HCT116 (cell line): ENCODE results near the gene LDAH. TPM values are rescaled to one million over a fixed set of nuclear protein-coding genes. Genes with fewer than 3 reads are reported as not detected.

Experiments used
- ATAC-seq: fragments of 200-7000 bp; cut with Tn5 transposase; 2 replicates; pipeline ENCODE4 v1.9.1; 2020; ENCODE audit warnings: mild to moderate bottlenecking, moderate library complexity
- BruUV-seq: library from RNA; stranded (reverse); fragments of 400-500 nt; replicated peaks from 2 replicates; lab custom pipeline; 2021; lab: Mats Ljungman, UMichigan
- CTCF ChIA-PET: fragments of 300-600 bp; sonication (Branson Sonifier 250); formaldehyde crosslinking; loops from one replicate; lab custom pipeline; 2021; ENCODE audit warnings: antibody characterized with exemption; lab: Charles Lee
- POLR2A ChIA-PET: fragments of 300-600, 350-600 bp; sonication (Branson Sonifier 250); formaldehyde crosslinking; loops from one replicate; lab custom pipeline; 2021; ENCODE audit warnings: antibody characterized with exemption; lab: Charles Lee
- RAD21 ChIA-PET, 2 experiments: fragments of 300-600 bp; sonication (Branson Sonifier 250); formaldehyde crosslinking; loops; one replicate each; lab custom pipeline; 2023; ENCODE audit warnings: low total read pairs in 2 of 2; ENCODE audit not compliant: uncharacterized antibody in 2 of 2, unreplicated experiment in 2 of 2, low non-redundant PET in 1 of 2; lab: Charles Lee
- DNase-seq: peaks from one replicate; pipeline ENCODE4 v3.0.0-alpha.2; 2010; ENCODE audit warnings: low read depth, low spot score
- H2AFZ ChIP-seq: fragments of 200-600 bp; shearing (Covaris generic), sonication (generic); 2 replicates; pipeline ENCODE4 v1.6.1; 2017; ENCODE audit warnings: low read depth, mixed run types, mixed read lengths, antibody characterized with exemption, low read length; ENCODE audit not compliant: poor library complexity, severe bottlenecking
- H3K27ac ChIP-seq: 2 replicates; pipeline ENCODE4 v1.5.1; 2012; ENCODE audit warnings: low read depth, low read length
- H3K27me3 ChIP-seq: fragments of 200-600 bp; sonication (generic); 2 replicates; pipeline ENCODE4 v1.6.1; 2016; ENCODE audit warnings: mixed run types, low read length, mixed read lengths; ENCODE audit not compliant: insufficient read depth
- H3K36me3 ChIP-seq, 2 experiments: fragments of 200-500 bp in 1 of 2; fragments of 200-600 bp in 1 of 2; sonication (Bioruptor generic) in 1 of 2; sonication (generic) in 1 of 2; 2 replicates each; pipeline versions ENCODE4 v1.5.1 to v1.6.1; 2014 to 2016; ENCODE audit warnings: low read length in 2 of 2, inconsistent platforms in 1 of 2, mixed read lengths in 1 of 2, mixed run types in 1 of 2; ENCODE audit not compliant: insufficient read depth in 2 of 2, control insufficient read depth in 1 of 2
- H3K4me1 ChIP-seq, 2 experiments: fragments of 200-600 bp in 1 of 2; sonication (generic) in 1 of 2; 2 replicates each; pipeline versions ENCODE4 v1.5.1 to v1.6.1; 2012 to 2017; ENCODE audit warnings: low read length in 2 of 2, inconsistent platforms in 1 of 2, mild to moderate bottlenecking in 1 of 2, mixed read lengths in 1 of 2, mixed run types in 1 of 2, moderate library complexity in 1 of 2; ENCODE audit not compliant: insufficient read depth in 2 of 2, control insufficient read depth in 1 of 2
- H3K4me2 ChIP-seq: fragments of 200-600 bp; sonication (generic); 2 replicates; pipeline ENCODE4 v1.6.1; 2017; ENCODE audit warnings: mixed run types, low read length, mixed read lengths
- H3K4me3 ChIP-seq, 2 experiments: fragments of 200-600 bp in 1 of 2; sonication (generic) in 1 of 2; replicated peaks in 1 of 2; 2 replicates each; pipeline ENCODE4 v1.5.1; 2011 to 2016; ENCODE audit warnings: low read length in 2 of 2, control low read depth in 1 of 2, low read depth in 1 of 2, mild to moderate bottlenecking in 1 of 2, mixed read lengths in 1 of 2, mixed run types in 1 of 2
- H3K79me2 ChIP-seq: fragments of 200-600 bp; sonication (generic); 2 replicates; pipeline ENCODE4 v1.6.1; 2017; ENCODE audit warnings: mild to moderate bottlenecking, mixed run types, low read length, moderate library complexity, mixed read lengths; ENCODE audit not compliant: insufficient read depth
- H3K9ac ChIP-seq: fragments of 200-600 bp; sonication (generic); 2 replicates; pipeline ENCODE4 v1.6.1; 2016; ENCODE audit warnings: low read length, mixed read lengths
- H3K9me2 ChIP-seq: fragments of 200-600 bp; sonication (generic), shearing (Covaris generic); 2 replicates; pipeline ENCODE4 v1.6.1; 2017; ENCODE audit warnings: mixed run types, mild to moderate bottlenecking, moderate library complexity; ENCODE audit not compliant: insufficient read depth
- H3K9me3 ChIP-seq, 2 experiments: fragments of 200-500 bp in 1 of 2; fragments of 200-600 bp in 1 of 2; sonication (Bioruptor generic) in 1 of 2; sonication (generic) in 1 of 2; 2 replicates each; pipeline ENCODE4 v1.6.1; 2014 to 2017; ENCODE audit warnings: low read length in 2 of 2, mixed read lengths in 2 of 2, inconsistent platforms in 1 of 2, low read depth in 1 of 2, mild to moderate bottlenecking in 1 of 2, mixed run types in 1 of 2, moderate library complexity in 1 of 2; ENCODE audit not compliant: control insufficient read depth in 1 of 2, insufficient read depth in 1 of 2
- H4K20me1 ChIP-seq: fragments of 200-600 bp; sonication (generic), shearing (Covaris generic); 2 replicates; pipeline ENCODE4 v1.6.1; 2017; ENCODE audit warnings: mixed run types, mild to moderate bottlenecking, moderate library complexity; ENCODE audit not compliant: insufficient read depth
- ATF3 ChIP-seq: IDR thresholded peaks from 2 replicates; pipeline ENCODE4 v1.6.1; 2012
- CBX3 ChIP-seq: IDR thresholded peaks from 2 replicates; pipeline ENCODE4 v1.6.1; 2012; ENCODE audit warnings: low read depth
- CTCF ChIP-seq, 3 experiments: fragments of 200-600 bp in 1 of 3; sonication (generic) in 1 of 3; IDR thresholded peaks in 2 of 3; conservative IDR thresholded peaks in 1 of 3; 2 replicates each; pipeline ENCODE4 v1.5.1; 2012 to 2017; ENCODE audit warnings: low read depth in 2 of 3, low read length in 2 of 3, antibody characterized with exemption in 1 of 3, borderline replicate concordance in 1 of 3, control low read depth in 1 of 3, mild to moderate bottlenecking in 1 of 3, mixed read lengths in 1 of 3, mixed run types in 1 of 3, moderate library complexity in 1 of 3; ENCODE audit not compliant: insufficient read depth in 1 of 3
- EZH2 ChIP-seq: fragments of 200-600 bp; sonication (generic); IDR thresholded peaks from 2 replicates; pipeline ENCODE4 v1.6.1; 2017; ENCODE audit warnings: antibody characterized with exemption, mixed run types
- JUND ChIP-seq: IDR thresholded peaks from 2 replicates; pipeline ENCODE4 v1.6.1; 2012
- MAX ChIP-seq: IDR thresholded peaks from 2 replicates; pipeline ENCODE4 v1.6.1; 2012
- POLR2A ChIP-seq: IDR thresholded peaks from 2 replicates; pipeline ENCODE4 v1.7.0; 2011; ENCODE audit warnings: borderline replicate concordance; ENCODE audit not compliant: insufficient read depth, insufficient read length; ENCODE audit errors: extremely low read depth
- POLR2AphosphoS5 ChIP-seq: IDR thresholded peaks from 2 replicates; pipeline ENCODE4 v1.6.1; 2011; ENCODE audit warnings: mild to moderate bottlenecking, low read depth, low read length, moderate library complexity
- RAD21 ChIP-seq: IDR thresholded peaks from 2 replicates; pipeline ENCODE4 v1.6.1; 2012; ENCODE audit warnings: low read depth, mild to moderate bottlenecking
- REST ChIP-seq: IDR thresholded peaks from 2 replicates; pipeline ENCODE4 v1.6.1; 2012; ENCODE audit warnings: low read depth
- SIN3A ChIP-seq: IDR thresholded peaks from 2 replicates; pipeline ENCODE4 v1.6.1; 2012; ENCODE audit warnings: low read depth
- SRF ChIP-seq: IDR thresholded peaks from 2 replicates; pipeline ENCODE4 v1.6.1; 2012; ENCODE audit warnings: low read depth
- YY1 ChIP-seq: IDR thresholded peaks from 2 replicates; pipeline ENCODE4 v1.6.1; 2011; ENCODE audit warnings: low read length, low read depth, moderate library complexity, mild to moderate bottlenecking; ENCODE audit not compliant: insufficient replicate concordance; ENCODE audit errors: extremely low read depth
- ZBTB33 ChIP-seq: IDR thresholded peaks from 2 replicates; pipeline ENCODE4 v1.6.1; 2011; ENCODE audit warnings: mild to moderate bottlenecking, low read length, moderate library complexity; ENCODE audit not compliant: insufficient replicate concordance; ENCODE audit errors: extremely low read depth
- ZFX ChIP-seq: fragments of 450-650 bp; IDR thresholded peaks from 2 replicates; pipeline ENCODE4 v1.6.1; 2017
- ZNF274 ChIP-seq: fragments of 200-500 bp; sonication (Bioruptor generic); IDR thresholded peaks from 2 replicates; pipeline ENCODE4 v1.6.1; 2014; ENCODE audit warnings: mild to moderate bottlenecking, low read depth, low read length, inconsistent platforms
- intact Hi-C: fragments of 100-400 bp; cut with micrococcal nuclease; formaldehyde crosslinking; loops from 2 replicates; pipeline ENCODE4 v1.10.0; 2022
- total RNA-seq: library from RNA; stranded (reverse); gene quantifications from one replicate; pipeline ENCODE4 v1.2.1, GENCODE V29; 2021; ENCODE audit not compliant: unreplicated experiment

Gene LDAH
- total RNA-seq, 1 experiment from 2014 or later = 25.7 TPM

- TF ChIP-seq SIN3A = no peak
- no peak for TF ChIP-seq ATF3
- TF ChIP-seq ZFX = no peak
- no peak for TF ChIP-seq POLR2AphosphoS5
- no peak for TF ChIP-seq RAD21
- TF ChIP-seq SRF = no peak
- TF ChIP-seq CBX3 = no peak
Measured at GRCh38 chr2:20706217-20706616, 116.7 kb downstream of the LDAH start (continued).

GRCh38 chr2:20704886-20705285 lies 118.0 kb downstream of the LDAH start:
- Histone ChIP-seq H4K20me1 (peaks cover 4% of the 10 kb centered on the region; the same call in 1 of the 2 replicates), H3K4me3 (no peak overlapping the region), H3K4me2 (no peak overlapping the region), H3K9ac (no peak overlapping the region), H3K9me3 (no peaks in the 10 kb centered on the region), H2AFZ (no peak overlapping the region), H3K4me1 (no peaks in the 10 kb centered on the region), H3K36me3 (0 out of 4 replicates have a peak, but pooled peaks cover 0 to 4% of the 10 kb centered on the region in 2 experiments), H3K27ac (no peak overlapping the region), H3K9me2 (no peaks in the 10 kb centered on the region), H3K27me3 (no peaks in the 10 kb centered on the region), H3K79me2 (no peaks in the 10 kb centered on the region)
- ATAC-seq = no peak
- TF ChIP-seq SRF (no peak), REST (no peak), ZBTB33 (no peak), YY1 (no peak), POLR2A (no peak), JUND (no peak), SIN3A (no peak), MAX (no peak), ZNF274 (no peak), CTCF (IDR thresholded peaks at IDR 0.05 in 2 of 3, conservative IDR thresholded peaks at IDR 0.05 in 1 of 3; ENCODE audit: borderline replicate concordance in 1 of 3, insufficient read depth in 1 of 3, low read depth in 2 of 3, low read length in 2 of 3) (no peak), EZH2 (no peak)
- DNase-seq = no peak
- no TSS peak for BruUV-seq
- RAD21 ChIA-PET = no interaction called here
- POLR2A ChIA-PET = no interaction called here
- intact Hi-C loops = no loop called here
- CTCF ChIA-PET = no interaction called here
